ENCODE data around the gene NCAM1.

DNA sequence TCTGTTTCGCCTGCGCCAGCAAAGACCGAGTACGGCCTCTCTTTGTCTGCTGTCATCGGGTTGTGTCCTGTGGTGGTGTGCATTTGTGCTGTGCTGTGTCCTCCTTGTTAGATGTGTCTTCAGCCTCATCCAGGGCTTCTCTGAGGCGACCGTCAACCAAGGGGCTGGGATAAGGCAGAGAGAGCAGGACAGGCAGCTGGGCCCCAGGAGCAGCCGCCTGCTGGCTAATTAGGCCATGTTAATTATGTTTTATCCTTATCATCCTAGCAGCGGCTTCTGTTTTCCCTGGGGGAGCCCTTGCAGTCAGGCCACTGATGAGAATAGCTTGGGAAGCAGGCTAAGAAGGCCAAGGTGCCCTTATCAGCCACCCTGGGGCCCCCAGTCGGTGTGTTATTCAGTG lies 312.5 kb downstream of the NCAM1 start:
- TF ChIP-seq, protein P1, sequence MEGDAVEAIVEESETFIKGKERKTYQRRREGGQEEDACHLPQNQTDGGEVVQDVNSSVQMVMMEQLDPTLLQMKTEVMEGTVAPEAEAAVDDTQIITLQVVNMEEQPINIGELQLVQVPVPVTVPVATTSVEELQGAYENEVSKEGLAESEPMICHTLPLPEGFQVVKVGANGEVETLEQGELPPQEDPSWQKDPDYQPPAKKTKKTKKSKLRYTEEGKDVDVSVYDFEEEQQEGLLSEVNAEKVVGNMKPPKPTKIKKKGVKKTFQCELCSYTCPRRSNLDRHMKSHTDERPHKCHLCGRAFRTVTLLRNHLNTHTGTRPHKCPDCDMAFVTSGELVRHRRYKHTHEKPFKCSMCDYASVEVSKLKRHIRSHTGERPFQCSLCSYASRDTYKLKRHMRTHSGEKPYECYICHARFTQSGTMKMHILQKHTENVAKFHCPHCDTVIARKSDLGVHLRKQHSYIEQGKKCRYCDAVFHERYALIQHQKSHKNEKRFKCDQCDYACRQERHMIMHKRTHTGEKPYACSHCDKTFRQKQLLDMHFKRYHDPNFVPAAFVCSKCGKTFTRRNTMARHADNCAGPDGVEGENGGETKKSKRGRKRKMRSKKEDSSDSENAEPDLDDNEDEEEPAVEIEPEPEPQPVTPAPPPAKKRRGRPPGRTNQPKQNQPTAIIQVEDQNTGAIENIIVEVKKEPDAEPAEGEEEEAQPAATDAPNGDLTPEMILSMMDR (IDR thresholded peaks at IDR 0.05): no peak
- TF ChIP-seq POLR2A (IDR thresholded peaks at IDR 0.05): no peak
